ENCODE data around the gene SERPINA12.

GRCh38 chr14:94532447-94532846 is 23.2 kb upstream of the SERPINA12 start:
- TF ChIP-seq, protein P1, sequence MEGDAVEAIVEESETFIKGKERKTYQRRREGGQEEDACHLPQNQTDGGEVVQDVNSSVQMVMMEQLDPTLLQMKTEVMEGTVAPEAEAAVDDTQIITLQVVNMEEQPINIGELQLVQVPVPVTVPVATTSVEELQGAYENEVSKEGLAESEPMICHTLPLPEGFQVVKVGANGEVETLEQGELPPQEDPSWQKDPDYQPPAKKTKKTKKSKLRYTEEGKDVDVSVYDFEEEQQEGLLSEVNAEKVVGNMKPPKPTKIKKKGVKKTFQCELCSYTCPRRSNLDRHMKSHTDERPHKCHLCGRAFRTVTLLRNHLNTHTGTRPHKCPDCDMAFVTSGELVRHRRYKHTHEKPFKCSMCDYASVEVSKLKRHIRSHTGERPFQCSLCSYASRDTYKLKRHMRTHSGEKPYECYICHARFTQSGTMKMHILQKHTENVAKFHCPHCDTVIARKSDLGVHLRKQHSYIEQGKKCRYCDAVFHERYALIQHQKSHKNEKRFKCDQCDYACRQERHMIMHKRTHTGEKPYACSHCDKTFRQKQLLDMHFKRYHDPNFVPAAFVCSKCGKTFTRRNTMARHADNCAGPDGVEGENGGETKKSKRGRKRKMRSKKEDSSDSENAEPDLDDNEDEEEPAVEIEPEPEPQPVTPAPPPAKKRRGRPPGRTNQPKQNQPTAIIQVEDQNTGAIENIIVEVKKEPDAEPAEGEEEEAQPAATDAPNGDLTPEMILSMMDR (IDR thresholded peaks at IDR 0.05), result no peak
- TF ChIP-seq POLR2A (IDR thresholded peaks at IDR 0.05), result no peak

Measured in right lobe of liver (tissue), 4 donors.